Germinal center (tissue), 1 donor: Measurements from ENCODE around the gene NR2F2.

Experiments
- DNase-seq: peaks from one replicate; pipeline ENCODE4 v3.0.0; 2012; ENCODE audit warnings: mixed read lengths, low spot score

Gene NR2F2

DNA sequence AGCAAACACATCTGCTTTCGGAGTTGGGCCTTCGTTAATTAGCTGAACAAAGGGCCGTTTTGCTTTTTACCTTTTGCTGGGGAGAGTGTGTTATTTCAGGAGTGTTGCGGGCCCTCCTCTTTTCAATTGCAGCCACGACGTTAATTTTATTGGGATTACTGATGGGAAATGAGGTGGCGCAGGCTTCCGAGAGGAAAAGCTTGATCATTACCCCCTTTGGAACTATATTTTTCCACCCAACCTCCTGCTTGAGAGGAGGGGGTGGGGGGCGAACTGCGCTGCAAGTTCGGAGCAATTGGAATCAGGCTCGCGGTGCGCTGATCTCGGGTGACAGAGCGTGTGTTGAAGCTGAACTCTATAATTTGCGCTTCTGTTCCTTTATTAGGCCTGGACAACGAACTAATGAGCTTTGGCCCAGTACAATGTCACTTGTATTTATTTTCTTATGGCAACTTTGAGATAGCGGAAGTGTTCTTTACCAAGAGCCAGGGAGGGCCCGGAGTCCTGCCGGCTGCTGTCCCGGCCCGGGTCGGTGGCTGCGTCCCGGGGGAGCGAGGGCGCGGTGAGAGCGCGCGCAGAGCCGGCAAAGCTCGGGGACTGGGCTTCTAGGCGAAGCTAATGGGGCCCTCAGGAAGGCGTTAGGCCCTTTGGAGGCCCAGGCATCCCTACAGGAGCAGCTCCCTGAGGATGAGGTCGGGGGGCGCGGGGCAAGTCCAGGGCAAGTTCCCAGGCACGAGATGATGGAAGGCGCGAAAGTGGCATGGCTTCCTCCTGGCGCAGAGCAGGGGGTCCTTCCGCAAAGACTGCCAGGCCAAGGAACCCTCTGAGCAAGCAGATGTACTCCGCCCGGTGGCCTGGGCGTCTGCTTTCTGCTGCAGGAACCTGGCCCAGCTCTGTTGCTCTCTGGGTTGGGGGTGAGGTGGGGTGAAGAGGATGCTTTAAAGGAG, 12.9 kb downstream of the NR2F2 start:
- no peak for DNase-seq

DNA sequence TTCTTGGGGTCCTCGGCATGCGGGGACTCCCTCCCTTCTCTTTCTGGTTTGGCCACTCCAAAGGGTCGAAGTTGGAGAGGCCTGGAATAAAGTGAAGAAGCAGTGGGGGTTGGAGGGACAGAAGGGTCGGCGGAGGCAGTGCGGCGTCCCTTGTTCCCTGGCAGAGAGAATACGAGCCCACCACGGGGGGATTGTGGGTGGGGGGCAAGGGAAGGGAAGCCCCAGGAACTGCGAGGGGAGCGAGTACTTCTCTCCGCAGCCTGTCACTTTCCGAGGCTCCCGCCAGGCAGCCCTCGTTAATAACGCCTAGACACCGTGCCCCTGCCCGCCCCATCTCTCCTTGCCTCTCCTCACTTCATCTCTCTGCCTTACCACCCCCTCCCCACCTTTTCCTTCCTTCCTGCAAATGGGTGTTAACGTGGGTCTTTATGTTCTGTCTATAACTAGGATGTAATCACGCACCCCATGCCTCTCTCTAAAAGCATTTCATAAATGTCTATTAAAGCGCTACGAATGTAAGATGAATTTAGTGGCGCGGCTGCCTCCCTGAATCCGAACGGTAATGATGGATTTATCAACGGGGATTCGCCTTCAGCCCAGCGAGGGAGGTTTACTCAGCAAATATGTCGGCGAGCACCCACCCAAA, 13.7 kb downstream of the NR2F2 start:
- DNase-seq: no peak

DNA sequence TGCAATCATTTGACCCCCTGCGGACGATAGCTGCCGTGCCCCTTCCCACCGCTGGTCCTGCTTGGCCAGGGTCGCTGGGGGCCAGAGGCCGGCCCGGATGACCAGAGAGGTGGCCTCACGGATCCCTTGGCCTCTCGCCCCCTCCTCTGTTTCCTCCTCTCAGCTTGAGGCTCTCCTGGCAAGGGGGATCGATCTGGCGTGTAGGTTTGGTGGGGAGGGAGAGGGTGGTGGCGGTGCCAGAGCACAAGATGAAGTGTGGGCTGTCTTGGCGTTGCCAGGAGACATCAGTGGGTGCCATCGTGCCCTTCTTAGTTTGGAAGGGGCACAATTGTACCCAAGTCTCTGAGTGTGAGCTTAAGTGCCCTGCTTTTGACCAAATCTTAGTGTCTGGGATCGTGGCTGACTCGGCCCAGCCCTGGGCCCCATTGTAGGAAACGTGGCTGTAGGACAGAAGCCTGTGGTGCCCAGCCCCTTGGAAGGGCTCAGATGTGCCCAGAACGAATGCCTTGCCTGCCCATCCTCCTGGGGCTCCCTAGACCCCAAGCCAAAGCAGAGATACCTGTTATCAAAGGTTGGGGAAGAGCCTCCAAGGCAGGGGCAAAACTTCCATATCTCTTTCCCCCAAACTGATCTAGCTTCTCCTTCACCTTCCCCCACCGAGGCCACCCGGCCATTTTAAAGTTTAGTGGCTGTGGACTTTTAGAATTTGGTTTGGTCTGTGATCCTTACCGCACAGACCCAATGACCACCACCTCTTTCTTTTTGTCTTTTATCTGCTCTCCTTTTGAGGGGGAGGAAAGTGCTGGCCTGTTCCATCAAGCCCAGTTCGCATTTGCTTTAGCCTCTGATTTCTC, 14.4 kb downstream of the NR2F2 start:
- DNase-seq: no peak

DNA sequence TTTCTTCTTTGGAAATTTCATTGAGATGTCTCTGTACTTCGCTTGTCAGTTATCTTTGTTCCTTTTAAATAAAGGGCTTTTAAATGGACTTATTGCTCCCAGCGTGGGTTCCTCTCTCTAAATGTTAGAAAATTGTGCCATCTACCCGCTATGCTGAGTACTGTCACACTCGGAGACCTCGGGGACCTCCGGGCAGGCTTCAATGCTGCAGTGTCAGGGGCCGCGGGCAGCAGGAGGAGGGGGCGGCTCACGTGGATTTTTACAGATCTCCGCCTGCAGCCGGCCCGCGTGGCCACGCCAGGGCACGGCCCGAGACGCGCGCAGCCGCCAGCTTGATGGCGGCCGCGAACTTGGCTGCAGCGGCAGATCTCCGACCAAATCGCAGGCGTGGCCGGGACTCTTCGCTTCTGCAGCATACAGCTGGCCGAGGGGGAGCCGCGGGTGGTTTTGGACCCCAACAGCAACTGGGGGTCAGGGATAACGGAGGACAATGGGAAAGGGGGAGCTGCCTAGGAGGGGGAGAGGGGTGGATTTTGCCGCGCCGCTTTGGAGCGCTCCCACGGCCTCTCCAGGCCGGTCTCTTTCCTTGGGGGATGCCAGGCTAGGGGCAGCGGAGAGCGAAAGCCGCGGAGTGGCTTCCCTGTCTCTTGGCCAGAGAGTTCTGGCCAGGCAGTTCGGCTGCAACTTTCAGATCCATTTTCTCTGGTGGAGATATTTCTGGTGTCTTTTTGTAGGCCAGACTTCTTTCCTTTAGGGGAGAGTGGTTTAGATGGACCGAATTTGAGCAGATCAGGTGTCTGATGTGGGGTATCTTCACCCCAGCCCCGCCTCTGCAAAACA, 15.3 kb downstream of the NR2F2 start:
- no peak for DNase-seq

DNA sequence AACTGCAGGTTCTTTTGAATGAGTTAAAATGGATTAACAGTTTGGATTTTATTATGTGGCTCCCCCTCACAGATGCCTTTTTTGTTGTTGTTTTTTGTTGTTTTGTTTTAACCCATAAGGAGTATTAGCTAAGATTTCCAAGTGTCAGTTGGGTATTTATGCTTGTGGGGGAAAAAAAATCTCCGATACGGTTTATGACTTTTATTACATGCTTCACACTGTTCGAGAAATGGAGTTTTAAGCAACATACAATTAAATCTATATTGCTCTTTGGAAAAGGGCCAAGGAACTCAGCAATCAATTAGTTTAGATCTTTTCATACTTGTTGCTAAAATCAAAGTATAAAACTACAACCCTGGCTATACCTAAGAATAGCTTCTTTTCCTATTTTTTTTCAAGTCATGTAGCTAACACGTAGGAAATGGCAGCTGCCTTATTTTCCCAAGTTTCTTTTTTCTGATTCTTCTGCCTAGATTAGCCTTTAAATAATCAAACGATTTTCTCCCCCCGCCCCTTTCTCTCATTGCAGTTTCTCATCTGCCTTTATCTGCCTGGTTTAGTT, 16.0 kb downstream of the NR2F2 start:
- no peak for DNase-seq

DNA sequence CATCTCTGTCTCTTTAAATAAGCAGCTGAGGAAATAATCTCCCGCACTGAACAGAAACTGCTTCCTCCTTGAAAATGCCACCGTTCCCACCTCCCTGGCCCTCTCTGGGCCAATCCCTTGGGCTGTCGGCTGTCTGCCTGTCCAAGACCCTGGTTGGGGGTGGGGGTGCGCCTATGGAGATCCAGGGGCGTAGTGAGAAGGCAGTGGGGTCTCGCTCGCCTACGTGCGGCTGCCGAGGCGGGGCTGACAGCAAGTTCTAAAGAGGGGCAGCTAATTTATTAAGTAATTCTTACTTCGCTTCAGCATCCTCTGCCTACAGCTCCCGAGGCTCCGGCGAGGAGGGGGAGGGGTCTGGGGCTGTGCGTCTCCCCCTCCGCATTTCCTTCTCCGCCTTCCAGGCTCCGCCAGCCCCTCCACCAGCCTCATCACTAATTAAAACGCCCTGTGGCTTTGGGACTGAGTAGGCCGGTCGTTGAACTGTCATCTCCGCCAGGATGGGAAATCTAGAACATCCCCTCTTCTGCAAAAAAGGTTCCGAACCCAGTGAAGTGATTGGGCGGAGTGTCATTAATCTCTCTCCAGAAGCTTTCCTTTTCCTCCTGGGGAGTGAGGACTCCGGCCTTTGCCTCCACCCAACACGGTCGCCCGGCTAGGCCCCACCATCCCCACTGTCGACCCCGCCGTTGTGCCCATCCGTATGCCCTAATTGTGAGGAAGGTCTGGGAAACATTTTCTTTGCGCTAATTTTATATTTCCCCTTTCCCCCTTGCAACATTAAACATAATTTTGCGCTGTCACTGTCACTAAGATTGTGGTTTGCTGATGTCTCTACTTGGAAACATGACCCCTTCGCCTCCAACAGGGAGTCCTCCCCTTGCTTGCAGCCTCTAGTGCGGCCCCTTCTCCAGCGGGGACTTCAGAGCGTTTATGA, 16.9 kb downstream of the NR2F2 start:
- DNase-seq: no peak

DNA sequence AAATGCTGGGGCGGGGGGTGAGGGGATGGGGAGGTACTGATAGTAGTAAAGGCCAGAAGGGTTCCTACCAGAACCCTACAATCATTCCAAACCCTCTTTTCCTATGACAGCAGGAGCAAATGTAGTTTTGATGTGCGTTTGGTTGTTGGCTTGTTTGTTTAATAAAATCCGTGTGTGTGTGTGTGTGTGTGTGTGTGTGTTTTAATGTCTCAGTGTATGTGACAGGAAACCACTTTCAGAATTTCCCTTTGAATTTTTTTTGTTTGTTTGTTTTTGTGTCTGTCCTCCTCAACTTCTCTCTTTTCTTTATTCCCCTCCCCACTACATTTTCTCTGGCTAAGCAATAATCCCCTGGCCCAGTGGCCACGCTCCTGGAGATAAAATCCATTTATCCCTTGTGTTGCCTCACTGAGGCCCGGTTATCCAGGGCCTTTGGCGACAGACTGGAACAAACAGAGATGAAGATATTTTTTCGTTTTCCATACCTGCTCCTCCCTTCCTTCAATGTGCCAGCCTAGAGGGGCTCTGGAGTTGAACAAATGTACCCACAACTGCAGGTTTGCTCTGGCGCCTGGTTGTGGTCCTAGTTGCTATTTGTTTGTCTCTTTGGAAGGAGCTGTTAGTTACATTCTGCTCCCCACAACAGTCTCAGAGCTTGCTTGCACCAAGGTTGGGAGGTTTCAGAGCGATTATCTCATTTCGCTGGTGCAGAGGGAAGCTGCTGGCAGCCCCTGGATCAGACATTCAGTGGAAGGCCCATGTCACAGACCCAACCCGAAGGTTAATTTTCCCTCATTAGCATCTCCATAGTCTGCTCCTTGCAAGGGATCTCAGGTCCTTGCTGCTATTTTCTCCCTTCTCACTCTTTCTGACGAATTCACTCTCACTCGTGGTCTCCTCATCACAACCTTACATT, 17.9 kb downstream of the NR2F2 start:
- DNase-seq: no peak

DNA sequence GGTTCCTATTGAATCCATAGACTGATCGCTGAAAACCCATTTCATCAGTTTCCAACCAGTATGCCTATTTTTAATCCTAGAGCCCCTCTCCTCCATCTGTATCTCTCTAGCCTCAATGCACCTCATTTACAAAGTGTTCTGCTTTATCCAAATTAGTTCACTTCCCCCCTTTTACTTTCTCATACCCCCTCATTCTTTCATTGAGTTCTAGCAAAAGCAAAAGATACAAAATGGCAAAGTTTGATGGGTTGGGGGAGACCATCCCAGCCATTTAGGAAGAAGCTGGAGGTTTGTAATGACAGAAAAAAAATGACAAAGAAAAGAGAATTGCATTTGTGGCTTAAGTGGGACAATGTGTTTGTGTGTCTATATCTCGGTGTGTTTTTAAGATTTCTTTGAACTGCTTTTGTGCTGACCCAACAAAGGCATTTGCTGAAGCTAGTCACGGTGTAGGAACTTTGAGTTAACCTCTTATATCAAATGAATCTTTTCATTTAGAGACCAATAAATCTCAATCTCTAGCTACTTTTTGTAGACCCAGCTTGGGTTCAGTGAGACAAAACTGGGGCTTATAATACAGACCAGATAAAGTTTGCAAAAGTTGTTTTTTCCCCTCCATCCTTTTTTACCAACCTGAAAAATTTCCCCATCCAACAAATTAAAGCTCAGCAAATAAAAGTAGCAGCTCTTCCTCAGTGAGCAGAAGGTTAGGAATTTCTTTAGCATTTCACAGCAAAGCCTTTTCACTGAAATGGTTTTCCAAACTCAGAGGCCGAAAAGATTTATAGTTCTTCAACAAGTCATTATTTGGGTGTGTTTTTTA, 18.7 kb downstream of the NR2F2 start:
- DNase-seq: no peak

DNA sequence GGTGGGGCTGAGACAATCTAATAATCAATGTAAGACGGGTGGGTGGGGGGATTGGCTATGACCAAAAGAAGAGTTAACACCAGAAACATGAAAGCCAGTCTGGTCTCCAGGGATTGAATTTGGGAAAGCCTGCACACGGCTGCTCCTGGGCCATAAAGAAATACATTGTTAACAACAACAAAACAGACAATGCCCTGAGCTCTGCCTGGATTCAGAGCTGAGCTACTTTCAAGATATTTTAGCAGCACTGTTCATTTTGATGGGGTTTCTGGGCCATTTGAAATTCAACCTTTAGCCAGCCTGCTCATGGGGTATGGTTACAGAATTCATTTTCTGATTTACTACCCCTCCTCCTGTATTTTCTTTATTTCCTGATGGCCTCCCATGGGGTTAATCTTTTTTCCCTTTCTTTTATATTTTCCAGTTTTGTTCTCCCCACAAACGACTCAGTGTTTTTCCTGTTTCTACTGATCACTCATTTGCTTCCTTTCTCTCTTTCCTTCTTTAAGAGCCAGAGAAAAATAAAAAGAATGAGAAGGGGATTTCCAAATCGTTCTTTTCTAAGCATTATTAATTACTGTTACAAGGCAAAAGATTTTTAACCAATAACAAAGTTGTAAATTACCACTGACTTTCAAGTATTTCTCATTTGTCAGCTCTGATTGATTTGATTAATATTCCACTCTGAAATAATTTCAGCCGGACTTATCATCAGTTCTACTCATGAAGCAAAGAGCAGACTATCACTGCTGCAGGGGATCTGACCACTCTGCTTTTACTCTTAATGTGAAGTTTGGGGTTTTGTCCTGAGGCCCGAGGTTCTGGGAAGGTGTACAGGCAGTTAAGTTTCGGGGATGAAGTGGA, 19.6 kb downstream of the NR2F2 start:
- DNase-seq: no peak

DNA sequence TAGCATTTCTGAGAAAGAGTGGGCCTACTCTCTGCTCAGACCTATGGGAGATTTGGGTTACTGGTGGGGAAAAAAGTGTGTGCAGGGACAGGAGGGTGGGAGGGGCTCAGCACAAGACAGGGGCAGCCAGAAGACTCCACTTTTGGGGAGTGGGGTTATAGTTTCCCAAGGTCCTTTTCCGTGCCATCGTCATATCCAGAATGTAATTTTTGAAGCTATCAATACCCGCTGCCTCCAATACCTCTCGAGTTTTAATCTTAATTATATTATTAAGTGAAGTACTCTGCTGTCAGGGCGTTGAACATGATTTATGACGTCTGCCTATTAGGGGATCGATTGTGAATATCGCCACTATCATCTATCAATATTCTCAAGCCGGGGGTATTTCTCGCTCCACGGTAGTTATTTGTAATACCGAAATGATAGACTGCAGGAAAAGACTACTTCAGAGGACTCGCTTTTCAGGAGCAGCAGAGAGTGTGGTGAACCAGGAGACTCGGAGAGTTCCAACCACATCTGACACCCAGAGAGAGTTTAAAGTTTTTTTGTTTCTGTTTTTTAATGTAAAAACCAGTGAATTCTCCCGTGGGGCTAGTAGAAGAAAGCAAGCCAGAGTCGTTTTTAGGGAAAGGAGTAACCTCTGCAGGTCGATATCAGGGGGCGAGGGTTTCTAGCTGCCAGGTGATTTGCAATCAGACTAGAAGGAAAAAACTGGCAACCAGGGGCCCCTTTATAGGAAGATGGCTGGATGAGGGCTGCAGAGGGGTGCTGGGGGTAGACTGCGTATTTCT, 20.6 kb downstream of the NR2F2 start:
- no peak for DNase-seq

DNA sequence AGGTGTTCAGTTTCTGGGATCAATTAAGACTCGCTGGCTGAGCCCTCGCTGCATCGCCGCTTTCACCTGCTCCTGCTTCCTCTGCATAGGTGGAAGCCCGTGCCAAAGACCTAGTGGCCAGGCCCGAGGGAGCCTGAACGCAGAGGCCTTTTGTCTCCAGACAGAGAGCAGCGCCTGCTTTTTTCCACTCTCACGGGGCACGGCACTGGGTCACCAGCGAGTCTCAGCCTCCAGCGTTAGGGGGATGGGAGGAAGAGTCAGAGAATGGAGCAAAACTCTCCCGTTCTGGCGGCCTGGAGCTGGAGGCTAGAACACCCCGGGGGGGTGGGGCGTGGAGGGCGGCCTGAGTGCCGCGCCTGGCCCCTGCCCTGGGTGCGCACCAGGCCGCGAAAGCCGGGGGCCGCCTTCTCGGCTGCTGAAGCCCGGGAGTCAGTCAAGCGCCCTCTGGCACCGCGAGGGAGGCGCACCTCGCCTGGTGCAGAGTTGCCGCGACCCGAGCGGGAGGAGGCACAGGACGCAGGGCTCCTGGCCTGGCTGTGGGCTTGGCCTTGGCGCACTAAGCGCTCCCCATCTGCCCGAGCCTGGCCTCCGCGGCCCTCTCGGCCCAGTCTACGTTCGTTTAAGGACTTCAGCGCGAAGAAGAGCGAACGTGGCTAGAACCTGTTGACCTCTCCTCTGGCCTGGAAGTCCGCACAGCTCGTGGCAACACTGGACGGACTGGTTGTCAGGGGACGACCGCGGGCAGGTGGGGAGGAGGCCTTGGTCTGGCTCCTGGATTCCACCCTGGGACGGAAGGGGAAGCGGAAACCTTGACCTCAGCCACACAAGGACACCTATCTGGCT, 21.5 kb downstream of the NR2F2 start:
- no peak for DNase-seq

DNA sequence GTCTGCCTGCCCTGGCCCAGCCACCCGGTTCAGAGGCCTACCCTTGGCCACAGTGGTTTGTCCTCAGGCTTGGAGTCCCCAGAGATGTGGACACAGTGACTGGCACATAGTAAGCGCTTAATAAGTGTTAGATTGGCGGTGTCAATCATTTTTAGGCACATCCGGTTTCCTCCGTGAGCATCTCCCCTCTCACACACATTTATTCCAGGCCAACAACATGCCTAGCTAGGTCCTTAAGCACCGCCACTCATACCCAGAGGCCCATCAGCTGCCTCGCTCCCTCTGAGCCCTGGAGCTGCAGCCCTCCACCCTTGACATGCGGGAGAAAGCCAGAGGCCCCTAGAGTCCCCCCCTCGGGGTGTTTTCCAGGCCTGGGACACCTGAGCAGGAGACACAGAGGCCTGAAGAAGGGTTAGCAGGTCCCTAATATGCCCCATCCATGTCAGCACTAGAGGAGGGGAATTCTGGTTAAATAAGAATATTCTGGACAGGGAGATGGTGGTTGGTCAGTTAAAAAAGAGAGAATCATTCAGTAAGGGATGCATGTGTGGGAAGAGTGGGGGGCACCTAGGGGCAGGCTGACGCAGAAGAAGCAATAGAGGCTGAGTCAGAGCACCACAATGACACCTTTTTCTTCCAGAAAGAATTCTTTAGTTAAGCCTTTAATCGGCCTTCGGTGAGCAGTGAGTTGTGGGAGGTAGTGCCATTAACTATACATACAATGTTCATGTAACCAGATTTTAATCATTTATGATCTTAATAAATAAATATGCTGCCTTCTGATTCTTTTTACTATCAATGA, 22.3 kb downstream of the NR2F2 start:
- DNase-seq: no peak

DNA sequence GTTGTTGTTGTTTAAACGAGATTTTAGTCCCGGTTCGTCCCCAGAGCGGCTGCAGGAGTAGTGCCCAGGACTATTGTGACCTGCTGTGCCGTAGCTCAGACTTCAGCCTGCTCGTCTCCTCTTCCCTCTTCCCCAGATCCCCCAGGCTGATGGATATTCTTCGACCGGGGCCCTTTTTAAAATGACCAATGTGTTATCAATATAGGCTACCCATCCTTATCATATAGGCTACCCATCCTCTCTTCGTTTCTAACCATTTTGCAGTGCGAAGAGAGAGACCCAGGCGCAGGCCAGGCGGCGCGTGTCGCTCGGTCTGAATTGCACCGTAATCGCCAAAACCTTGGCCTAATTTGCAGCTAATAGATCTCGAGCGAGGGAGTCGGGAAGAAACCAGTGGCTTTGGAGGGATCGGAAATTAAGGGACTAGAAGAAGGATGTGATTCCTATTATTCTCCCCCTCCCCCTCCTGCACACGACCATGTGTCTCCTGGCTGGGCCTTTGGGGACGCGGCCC, 23.0 kb downstream of the NR2F2 start:
- DNase-seq: no peak
